HG03064 (cell line): Measurements from ENCODE around the gene ATP5MG.
A peak's percentile ranks its signal among the peaks of the same experiment; 100 is the strongest.
"Not testable (repeated sequence)": the region's sequence is repeated elsewhere in the genome, so short reads cannot be mapped to it uniquely, and the experiment has no call there.

Source experiments
- ATAC-seq: cut with Tn5 transposase; IDR thresholded peaks from one replicate; pipeline ENCODE4 v1.9.1; 2021; ENCODE audit warnings: low read depth; ENCODE audit not compliant: unreplicated experiment

The ATP5MG gene, protein sequence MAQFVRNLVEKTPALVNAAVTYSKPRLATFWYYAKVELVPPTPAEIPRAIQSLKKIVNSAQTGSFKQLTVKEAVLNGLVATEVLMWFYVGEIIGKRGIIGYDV

DNA sequence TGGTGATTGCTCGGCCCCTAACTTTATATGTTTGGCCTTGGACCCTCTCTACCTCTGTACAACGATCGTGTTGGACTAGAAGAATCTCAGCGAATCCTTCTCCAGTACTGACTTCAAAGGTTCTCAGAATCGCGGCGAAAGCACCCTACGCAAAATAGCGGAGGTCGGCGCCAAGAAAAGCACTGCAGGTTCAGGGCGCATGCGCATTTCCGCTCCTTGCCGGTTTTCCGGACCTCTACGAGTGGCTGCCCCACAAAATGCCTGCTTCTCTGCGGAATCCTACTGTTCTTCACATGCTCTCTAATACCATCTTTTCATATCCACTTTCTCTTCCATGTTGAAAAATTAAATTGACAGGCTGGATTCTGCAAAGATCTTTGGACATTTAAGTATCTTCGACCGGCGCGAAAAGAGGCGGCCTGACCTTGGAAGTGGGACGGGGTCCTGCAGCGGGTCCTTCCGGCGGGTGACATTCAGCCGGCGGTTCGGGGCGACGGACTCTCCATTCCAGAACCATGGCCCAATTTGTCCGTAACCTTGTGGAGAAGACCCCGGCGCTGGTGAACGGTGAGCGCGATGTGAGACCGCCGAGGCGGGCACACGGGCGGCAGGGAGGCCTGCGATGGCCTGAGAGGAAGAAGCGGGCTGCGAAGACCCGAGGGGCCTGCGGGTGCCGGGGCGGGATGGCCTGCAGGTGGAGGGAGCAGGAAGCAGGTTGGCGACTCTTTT lies at the start of gene ATP5MG:
Gene ATP5MG (plus strand): TSS at position 456 of the 729 bp plus-strand sequence. CDS start 60 bp downstream, at position 516.
- ATAC-seq, result peak; percentile 60

DNA sequence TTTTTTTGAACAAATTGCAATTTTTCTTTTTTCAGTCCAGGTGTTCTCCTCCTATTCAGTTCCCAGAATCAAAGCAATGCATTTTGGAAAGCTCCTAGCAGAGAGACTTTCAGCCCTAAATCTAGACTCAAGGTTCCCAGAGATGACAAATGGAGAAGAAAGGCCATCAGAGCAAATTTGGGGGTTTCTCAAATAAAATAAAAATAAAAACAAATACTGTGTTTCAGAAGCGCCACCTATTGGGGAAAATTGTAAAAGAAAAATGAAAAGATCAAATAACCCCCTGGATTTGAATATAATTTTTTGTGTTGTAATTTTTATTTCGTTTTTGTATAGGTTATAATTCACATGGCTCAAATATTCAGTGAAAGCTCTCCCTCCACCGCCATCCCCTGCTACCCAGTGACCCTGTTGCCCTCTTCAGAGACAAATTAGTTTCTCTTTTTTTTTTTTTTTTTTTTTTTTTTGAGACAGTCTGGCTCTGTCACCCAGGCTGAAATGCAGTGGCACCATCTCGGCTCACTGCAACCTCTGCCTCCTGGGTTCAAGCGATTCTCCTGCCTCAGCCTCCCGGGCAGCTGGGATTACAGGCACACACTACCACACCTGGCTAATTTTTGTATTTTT lies 48.2 kb upstream of the ATP5MG start:
- no peak for ATAC-seq

DNA sequence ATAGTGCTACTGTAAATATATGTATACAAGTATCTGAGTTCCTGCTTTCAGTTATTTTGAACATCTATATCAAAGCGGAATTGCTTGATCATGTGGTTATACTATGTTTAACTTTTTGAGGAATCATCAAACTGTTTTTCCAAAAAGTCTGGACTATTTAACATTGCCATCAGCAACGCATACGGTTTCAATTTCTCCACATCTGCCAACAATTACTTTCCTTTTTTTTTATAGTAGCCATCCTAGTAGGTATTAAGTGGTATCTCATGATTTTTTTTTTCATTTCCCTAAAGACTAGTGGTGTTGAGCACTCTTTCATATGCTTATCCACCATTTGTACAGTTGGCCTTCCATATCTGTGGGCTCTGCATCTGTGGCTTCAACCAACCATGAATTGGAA lies 43.3 kb upstream of the ATP5MG start:
- ATAC-seq, result no peak

DNA sequence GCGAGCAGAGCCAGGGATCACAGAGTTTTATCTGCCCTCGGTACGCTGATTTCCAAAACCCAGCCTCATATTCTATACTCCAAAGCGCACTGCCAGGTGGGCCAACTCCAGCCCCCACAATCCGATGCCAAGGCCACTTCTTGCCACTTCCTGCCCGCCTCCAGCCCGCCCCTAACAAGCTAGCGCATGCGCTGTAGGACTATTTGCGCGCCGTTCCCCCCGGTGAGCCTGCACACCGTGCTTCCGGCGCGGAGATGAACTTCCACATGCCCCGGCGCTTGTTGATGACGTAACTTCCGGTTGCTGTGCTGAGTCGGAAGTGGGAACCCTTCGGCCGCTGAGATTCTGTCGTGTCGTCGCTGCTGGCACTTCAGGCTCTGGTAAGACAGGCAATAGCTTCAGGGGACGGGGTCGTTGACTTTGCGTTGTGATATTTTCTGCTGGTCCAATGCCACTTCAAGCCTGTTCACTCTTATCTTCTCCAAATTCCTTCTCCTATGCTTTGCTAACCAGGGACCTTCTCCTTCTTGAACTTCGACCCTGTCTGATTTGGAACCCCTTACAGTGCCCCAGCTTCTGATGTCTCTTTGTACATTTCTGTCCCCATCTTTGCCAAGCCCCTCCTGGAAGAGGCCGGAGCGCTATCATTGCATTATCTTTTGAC lies 42.0 kb upstream of the ATP5MG start, which contains the start of gene UBE4A:
Gene UBE4A (plus strand): TSS at position 306 of the 664 bp plus-strand sequence. CDS start 5,481 bp downstream, outside the sequence.
- peak; percentile 84 for ATAC-seq

DNA sequence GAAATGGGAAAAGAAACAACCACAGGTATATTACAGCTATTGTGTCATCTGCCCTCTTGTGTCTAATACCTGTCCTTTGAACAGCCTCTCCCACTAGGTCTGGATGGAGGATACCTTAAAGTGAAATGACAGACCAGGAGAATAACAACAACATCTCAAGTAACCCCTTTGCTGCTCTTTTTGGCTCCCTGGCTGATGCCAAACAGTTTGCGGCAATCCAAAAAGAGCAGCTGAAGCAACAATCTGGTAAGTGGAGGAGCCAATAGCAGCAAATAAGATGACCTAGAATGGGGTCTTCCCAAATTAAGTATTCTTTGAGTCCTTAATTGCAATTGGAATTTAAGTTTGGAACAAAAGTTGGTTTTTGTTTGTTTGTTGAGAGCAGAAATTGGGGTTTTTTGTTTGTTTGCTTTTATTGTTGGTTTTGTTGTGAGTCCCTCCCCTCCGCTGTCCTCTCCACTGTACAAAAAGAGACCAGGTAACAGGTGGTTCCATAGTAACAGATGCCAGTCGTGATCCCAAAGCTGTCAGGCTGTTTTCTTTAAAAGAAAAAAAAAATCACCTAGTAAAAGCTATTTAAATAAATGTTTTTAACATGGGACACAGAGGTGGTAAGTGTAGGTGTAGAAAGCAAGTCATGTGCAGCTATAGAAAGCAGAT lies 36.3 kb upstream of the ATP5MG start:
- no peak for ATAC-seq

DNA sequence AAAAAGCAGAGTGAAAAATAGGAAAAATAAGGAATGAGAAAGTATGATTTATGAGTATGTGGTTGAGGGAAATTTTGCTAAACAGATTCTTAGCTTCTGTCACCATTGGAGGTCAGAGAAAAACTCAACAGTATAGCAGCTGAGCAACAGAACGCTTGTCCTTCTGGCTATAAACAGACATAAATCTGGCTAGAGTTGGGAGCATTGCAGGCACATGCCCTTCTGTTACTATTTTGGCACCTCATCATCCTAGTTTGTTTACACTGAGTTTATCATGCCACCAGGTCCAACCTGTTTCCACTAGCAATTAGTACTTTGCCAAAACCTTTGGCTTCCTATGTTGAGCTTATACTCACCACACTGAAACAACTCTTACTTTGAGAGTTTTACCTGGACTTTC lies 35.1 kb upstream of the ATP5MG start:
- ATAC-seq, result no peak

DNA sequence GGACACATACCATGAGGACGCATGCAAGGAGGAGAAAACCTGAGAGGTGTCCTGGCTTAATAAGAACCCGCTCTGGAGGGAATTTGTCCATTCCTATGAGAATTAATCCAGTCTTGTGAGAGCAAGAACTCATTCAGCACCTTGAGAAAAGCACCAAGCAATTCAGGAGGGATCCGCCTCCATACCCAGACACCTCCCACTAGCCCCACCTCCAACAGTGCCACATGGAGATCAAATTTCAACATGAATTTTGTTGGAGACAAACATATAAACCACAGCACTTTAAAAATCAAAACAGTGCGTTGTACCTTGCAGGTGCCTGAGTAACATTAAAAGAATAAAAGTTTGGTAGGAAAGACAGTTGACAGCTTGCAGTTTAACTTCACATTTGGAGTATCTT lies 30.6 kb upstream of the ATP5MG start:
- ATAC-seq, result no peak

DNA sequence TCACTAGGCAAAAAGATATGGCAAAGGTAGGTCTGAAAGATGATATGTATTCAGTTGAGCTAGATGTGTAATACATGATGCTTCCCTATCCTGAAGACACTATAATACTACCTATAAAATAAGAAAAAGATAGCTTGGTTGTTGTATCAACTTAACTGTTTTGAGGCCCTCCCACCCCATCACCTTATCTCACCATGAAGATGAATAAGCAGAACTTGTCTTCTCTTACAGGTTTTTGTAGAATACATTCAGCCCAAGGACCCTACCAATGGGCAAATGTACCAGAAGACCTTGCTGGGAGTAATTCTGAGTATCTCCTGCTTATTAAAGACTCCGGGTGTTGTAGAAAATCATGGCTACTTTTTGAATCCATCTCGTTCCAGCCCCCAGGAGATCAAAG lies 28.1 kb upstream of the ATP5MG start:
- ATAC-seq, result no peak

DNA sequence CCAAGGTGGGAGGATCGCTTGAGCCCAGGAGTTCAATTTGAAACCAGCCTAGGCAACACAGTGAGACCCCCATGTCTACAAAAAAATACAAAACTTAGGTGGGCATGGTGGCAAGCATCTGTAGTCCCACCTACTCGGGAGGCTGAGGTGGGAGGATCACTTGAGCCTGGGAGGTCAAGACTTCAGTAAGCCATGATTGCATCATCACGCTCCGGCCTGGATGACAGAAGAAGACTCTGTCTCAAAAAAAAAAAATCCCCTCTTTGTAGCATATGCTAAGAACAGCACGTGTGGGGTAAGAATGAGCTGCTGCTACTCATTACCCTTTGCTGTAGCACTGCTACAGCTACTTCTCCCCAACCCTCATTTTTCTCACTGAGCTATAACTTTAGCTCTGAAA lies 27.5 kb upstream of the ATP5MG start:
- ATAC-seq, result no peak

DNA sequence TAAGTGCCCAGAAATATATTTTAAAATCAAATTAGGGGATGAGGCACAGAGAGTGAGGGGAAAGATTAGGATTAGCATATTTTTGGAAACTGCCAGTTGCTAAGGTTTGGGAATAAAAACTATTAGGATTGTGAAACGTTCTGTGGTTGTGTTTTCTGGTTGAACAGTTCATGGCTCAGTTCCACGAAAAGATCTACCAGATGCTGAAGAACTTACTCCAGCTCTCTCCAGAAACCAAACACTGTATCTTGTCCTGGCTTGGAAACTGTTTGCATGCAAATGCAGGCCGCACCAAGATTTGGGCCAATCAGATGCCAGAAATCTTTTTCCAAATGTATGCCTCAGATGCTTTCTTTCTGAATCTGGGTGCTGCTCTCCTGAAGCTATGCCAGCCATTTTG lies 26.7 kb upstream of the ATP5MG start:
- no peak for ATAC-seq

DNA sequence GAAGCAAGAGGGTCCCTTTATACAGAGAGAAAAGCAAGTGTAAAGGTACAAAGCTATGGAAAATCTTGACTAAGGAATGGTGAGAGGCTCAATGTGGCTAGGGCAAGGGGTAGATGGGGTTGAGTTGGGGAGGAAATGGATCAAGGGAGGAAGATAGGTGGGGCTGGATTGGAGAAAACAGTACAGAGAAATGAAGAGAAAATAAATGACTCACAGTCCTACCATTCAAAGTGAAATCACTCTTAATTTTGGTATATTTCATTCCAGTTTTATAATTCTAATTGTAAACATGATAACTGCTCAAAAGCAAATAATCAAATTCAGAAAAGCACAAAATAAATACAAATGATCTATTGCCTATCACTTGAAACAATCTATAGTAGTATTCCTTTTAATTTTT lies 25.4 kb upstream of the ATP5MG start:
- ATAC-seq, result no peak

DNA sequence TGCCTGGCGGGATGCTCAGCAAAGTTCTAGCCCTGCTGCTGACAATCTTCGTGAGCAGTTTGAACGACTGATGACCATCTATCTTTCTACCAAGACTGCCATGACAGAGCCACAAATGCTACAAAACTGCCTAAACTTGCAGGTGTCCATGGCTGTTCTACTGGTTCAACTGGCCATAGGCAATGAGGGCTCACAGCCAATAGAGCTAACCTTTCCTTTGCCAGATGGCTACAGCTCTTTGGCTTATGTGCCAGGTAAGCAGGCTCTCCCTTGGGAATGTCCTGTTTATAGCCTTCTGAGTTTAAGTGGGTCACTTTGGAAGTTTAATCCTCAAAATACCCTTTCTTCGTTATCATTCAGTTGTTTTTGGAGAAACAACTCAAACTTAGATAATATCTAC lies 21.9 kb upstream of the ATP5MG start:
- ATAC-seq, result no peak

DNA sequence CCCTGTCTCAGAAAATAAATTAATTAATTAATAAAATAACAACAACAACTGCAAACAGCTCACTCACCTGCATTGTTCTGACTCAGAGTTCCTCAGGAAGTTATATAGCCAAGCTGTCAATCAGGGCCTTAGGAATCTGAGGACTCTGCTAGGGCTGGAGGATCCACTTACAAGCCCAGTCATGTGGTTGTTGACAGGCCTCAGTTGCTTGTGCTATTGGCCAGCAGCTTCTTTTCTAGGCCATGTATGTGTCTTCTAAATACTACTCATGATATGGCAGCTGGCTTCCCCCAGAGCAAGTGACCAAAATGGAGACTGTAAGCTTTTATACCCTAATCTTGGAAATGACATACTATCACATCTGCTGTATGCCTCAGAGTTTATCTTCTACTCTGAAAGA lies 20.8 kb upstream of the ATP5MG start:
- no peak for ATAC-seq

DNA sequence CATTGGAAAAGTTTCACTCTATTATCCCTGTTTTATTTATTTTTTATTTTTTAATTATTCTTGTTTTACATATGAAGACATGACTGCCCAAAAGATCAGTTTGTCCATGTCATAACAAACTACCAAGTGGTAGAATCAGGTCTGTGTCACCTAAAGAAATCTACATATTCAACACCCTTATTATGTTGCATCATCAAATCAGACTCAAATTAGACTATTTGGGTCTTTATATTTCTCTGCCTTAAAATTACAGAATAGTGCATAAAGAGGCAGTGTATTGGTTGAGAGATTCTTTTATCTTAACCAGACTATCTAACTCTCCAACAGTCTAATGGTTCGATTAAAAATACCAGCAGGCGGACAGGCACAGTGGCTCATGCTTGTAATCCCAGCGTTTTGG lies 18.5 kb upstream of the ATP5MG start:
- no peak for ATAC-seq

DNA sequence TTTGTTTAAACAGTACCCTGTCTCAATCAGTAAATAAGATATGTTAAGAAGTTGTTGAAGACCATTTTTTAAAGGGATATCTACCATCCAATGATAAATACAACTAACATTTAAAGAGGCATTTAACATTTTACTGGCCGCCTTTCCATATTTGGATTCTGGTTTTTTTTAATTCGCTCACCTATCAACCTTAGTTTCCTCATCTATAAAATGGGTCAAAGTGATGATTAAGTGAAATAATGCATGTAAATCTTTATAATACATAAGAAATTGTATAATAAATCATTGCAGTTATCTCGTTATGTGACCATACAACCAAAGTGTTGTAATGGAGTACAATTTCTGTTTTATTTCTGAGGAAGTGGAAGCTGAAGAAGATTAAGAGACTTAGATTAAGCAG lies 17.7 kb upstream of the ATP5MG start:
- ATAC-seq, result no peak

DNA sequence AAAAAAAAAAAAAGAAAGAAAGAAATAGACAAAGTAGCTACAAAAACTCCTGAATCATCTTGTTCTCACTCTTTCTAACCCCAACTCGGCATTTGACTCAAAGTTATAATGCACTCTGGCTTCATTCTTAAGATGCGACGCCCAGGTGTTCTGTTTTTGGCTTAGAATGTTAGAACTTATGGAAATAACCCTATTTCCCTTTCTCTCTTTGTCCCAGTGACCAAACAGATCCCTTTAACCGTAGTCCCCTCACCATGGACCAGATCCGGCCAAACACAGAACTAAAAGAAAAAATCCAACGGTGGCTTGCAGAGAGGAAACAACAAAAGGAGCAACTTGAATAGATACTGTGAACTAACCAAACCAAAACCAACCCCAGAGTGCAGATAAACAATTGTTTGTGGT lies 5.3 kb upstream of the ATP5MG start:
- no peak for ATAC-seq

DNA sequence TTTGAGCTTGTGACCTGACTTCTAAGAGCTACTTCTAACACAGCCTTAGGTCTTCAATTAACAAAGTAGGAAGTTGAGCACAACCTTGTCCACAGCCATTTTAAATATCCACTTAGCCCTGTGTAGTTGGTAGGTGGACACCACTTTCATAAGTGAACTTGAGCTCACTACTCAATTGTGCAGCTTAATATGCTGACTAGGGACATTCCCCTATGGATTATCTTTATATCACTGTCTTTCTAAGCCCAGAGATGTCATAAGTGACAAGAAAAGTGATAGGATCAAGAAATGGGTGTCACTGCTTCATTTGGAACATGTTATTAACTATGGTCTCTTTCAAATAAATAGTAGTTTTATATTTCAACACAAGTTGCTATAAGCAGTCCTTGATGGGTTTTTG lies 4.0 kb upstream of the ATP5MG start:
- no peak for ATAC-seq

DNA sequence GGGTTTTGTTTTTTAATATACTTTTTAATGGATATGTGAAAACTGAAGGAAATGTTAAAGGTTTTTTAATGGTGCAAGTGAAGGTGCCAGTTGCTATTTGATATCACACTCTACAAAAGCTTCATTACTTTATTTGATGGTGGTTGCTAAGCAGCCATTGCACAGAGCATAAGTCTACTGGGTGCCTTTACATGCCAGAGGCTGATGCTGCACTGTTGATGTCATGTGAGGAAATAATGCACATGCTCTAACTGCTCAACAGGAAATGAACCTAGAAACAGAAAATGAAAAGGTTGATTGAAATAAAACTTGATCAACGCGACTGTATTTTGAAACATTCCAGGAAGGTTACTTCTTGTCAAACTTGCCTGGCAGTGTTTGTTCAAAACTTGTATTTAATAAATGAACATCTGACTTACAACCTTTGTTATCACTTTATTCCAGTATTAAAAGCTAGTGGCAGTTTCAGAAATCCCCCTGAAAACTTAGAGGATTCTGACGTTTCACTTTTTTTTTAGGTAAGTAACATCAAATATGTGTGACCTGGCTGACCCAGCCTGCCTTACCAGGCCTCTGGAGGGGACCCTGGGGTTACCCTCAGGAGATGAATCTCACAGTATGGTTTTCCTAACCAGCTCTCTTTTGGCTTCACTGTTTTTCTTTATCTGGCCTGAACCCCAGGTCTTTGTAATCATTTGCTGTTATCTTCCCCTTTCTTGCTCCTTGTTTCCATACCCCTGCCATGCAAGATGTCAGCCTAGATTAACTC lies 2.4 kb upstream of the ATP5MG start:
- no peak for ATAC-seq

DNA sequence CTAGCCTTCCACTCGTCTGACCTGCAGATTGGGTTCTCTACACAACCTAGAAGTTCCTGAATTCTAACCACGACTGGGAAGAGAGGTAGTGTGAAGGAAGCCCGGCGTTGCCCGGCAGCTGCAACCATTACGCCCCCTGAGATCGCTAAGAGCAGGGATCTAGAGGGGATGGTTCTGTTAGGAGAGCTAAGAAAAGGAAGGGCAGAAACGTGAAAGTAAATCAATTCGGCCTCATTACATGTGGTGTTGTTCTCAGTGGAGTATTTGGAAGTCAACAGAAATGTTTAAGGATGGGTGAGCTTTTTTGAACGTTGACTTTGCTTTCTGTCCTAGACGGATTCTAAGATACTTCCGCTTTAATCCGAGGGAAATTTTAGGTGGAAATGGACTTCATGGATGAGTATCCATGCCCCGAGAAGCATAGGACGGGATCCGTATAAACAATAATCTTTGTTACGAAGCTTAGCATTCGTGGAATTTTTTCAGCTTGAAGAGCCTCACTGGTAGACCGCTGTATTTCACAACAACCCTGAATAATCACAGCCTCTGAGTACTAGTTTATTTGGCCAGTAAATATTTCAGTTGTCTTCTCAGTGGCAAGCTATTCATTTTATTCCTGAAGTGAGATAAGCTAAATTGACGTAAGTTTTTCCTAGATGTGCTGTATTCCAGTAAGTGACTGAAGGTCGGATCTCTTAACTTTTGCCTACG lies 629 bp downstream of the ATP5MG start:
- no peak for ATAC-seq

DNA sequence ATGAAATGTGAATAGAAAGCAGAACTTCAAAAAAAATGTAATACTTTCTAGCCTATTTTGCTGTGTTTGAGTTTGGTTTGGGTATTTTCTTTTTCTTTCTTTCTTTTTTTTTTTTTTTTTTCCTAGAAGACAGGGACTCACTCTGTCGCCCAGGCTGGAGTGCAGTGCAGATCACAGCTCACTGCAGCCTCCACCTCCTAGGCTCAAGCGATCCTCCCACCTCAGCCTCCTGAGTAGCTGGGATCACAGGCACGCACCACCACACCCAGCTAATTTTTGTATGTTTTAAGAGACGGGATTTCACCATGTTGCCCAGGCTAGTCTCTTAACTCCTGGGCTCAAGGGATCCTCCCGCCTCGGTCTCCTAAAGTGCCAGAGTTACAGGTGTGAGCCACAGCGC lies 1.2 kb downstream of the ATP5MG start:
- not testable (repeated sequence) for ATAC-seq
